ENCODE data around the gene WDR86. TPM values are rescaled to one million over a fixed set of nuclear protein-coding genes. Genes with fewer than 3 reads are reported as not detected.

WDR86 gene
- total and polyA plus RNA-seq, 2 of the 4 experiments (the other 2 are of a cell fraction), result not detected

- POLR2A ChIA-PET (ENCODE audit: unreplicated experiment), result no interaction called here
- no peak overlapping the region for H3K9ac ChIP-seq (ENCODE audit: low read depth, low read length)
- H3K4me2 ChIP-seq (ENCODE audit: low read depth, low read length), result no peak overlapping the region
Observed at GRCh38 chr7:151454932-151455530, 45.2 kb upstream of the WDR86 start.

More at GRCh38 chr7:151454932-151455530, 45.2 kb upstream of the WDR86 start:
- H3K4ac ChIP-seq (ENCODE audit: low read depth, low read length), result no peak overlapping the region
- intact Hi-C loops (cut with micrococcal nuclease) (no loop called here), dilution Hi-C loops (cut with HindIII; ENCODE audit: low sequenced_read_pairs, unreplicated experiment) (no loop called here), in situ Hi-C loops (cut with MboI; ENCODE audit: low sequenced_read_pairs) (loop anchor here (25.0 kb wide), 1 partner anchor 307 kb away; no protein-coding TSS in a partner anchor)
- WGBS, 2 experiments (ENCODE audit: extremely low coverage in 2 of 2, insufficient read length in 1 of 2), result 79% methylated on average over 10 of the region's 15 CpGs; no CpG with 5 or more reads in 1 of the 2 experiments
- no peak overlapping the region for H2BK15ac ChIP-seq (ENCODE audit: low read depth, low read length)
- no peak overlapping the region for H4K91ac ChIP-seq (ENCODE audit: insufficient read depth, low read depth, low read length)
- no peak overlapping the region for H2AK5ac ChIP-seq (ENCODE audit: low read depth, low read length)
- no peak overlapping the region for H3K4me3 ChIP-seq (ENCODE audit: insufficient read depth, low read depth, low read length)
- H2BK5ac ChIP-seq (ENCODE audit: low read depth, low read length, poor library complexity, severe bottlenecking), result no peak overlapping the region
- ATAC-seq (ENCODE audit: low read depth), result no peak
- peaks cover 4% of the 10 kb centered on the region; the same call in 1 of the 2 replicates for H3K9me1 ChIP-seq (ENCODE audit: insufficient read depth, low read length)
- no peak overlapping the region for H3K56ac ChIP-seq (ENCODE audit: extremely low read depth, insufficient read depth, low read length)
- no peak overlapping the region for H3K14ac ChIP-seq (replicated peaks; ENCODE audit: low read depth, low read length)
- no peak overlapping the region for H2AK9ac ChIP-seq (replicated peaks; ENCODE audit: low read depth, low read length, poor library complexity)
- no peak overlapping the region for H4K8ac ChIP-seq (ENCODE audit: low read depth in 2 of 2, low read length in 2 of 2)
- no TSS peak for BruUV-seq (replicated peaks)
- H3K9me3 ChIP-seq (ENCODE audit: control insufficient read depth, insufficient read depth, low read length), result no peaks in the 10 kb centered on the region
- CTCF ChIA-PET, result no interaction called here
- no peak for DNase-seq
- no peak overlapping the region for H2BK120ac ChIP-seq (ENCODE audit: low read depth, low read length)
- no peak overlapping the region for H2AFZ ChIP-seq (replicated peaks; ENCODE audit: low read length, poor library complexity)
- H3K36me3 ChIP-seq (ENCODE audit: control insufficient read depth, insufficient read depth, low read length), result no peaks in the 10 kb centered on the region
- H3K27me3 ChIP-seq (ENCODE audit: control insufficient read depth, insufficient read depth, low read length), result no peaks in the 10 kb centered on the region; the same call in 1 of the 2 replicates
- H3K23ac ChIP-seq (ENCODE audit: low read depth, low read length), result no peak overlapping the region
- no peaks in the 10 kb centered on the region for H4K20me1 ChIP-seq (ENCODE audit: insufficient read depth, low read length)
- H3K27ac ChIP-seq (ENCODE audit: insufficient read depth, low read length), result no peak overlapping the region
- H3K79me1 ChIP-seq (ENCODE audit: low read depth in 1 of 2, low read length in 2 of 2), result no peaks in the 10 kb centered on the region
- no peak overlapping the region for H4K5ac ChIP-seq (ENCODE audit: low read depth, low read length)
- H3K4me1 ChIP-seq (ENCODE audit: control insufficient read depth, insufficient read depth, low read length), result peaks cover 5% of the 10 kb centered on the region
- H3K18ac ChIP-seq (ENCODE audit: low read depth, low read length), result no peak overlapping the region
- H2BK20ac ChIP-seq (ENCODE audit: low read depth, low read length), result no peak overlapping the region
- TF ChIP-seq SMC3 (IDR thresholded peaks at IDR 0.05; ENCODE audit: low read depth, low read length), result no peak
- TF ChIP-seq CHD1 (IDR thresholded peaks at IDR 0.05; ENCODE audit: low read depth, low read length), result no peak
- TF ChIP-seq FOS (IDR thresholded peaks at IDR 0.05; ENCODE audit: low read depth, low read length), result no peak
- no peak for TF ChIP-seq ELK1 (IDR thresholded peaks at IDR 0.05; ENCODE audit: borderline replicate concordance, low read depth, low read length)
- no peak for TF ChIP-seq CEBPB (IDR thresholded peaks at IDR 0.05; ENCODE audit: low read depth, low read length)
- TF ChIP-seq RFX5 (IDR thresholded peaks at IDR 0.05; ENCODE audit: low read depth, low read length), result no peak
- TF ChIP-seq POLR2A (IDR thresholded peaks at IDR 0.05; ENCODE audit: low read depth, low read length), result no peak
- TF ChIP-seq, protein P1, sequence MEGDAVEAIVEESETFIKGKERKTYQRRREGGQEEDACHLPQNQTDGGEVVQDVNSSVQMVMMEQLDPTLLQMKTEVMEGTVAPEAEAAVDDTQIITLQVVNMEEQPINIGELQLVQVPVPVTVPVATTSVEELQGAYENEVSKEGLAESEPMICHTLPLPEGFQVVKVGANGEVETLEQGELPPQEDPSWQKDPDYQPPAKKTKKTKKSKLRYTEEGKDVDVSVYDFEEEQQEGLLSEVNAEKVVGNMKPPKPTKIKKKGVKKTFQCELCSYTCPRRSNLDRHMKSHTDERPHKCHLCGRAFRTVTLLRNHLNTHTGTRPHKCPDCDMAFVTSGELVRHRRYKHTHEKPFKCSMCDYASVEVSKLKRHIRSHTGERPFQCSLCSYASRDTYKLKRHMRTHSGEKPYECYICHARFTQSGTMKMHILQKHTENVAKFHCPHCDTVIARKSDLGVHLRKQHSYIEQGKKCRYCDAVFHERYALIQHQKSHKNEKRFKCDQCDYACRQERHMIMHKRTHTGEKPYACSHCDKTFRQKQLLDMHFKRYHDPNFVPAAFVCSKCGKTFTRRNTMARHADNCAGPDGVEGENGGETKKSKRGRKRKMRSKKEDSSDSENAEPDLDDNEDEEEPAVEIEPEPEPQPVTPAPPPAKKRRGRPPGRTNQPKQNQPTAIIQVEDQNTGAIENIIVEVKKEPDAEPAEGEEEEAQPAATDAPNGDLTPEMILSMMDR (conservative IDR thresholded peaks at IDR 0.05; ENCODE audit: low read depth, low read length), result no peak
- no peak for TF ChIP-seq MAZ (IDR thresholded peaks at IDR 0.05; ENCODE audit: borderline replicate concordance, low read depth, low read length)
- TF ChIP-seq BHLHE40 (IDR thresholded peaks at IDR 0.05; ENCODE audit: low read depth, low read length), result no peak
- TF ChIP-seq MAFK (IDR thresholded peaks at IDR 0.05; ENCODE audit: low read depth, low read length), result no peak
- TF ChIP-seq MXI1 (IDR thresholded peaks at IDR 0.05; ENCODE audit: borderline replicate concordance, low read depth, low read length), result no peak
- no peak for TF ChIP-seq NFE2L2 (IDR thresholded peaks at IDR 0.05; ENCODE audit: low read depth, low read length)
- no peak for TF ChIP-seq RAD21 (IDR thresholded peaks at IDR 0.05; ENCODE audit: low read length)
- no peak for TF ChIP-seq RCOR1 (IDR thresholded peaks at IDR 0.05; ENCODE audit: insufficient replicate concordance, low read length)
- TF ChIP-seq USF2 (IDR thresholded peaks at IDR 0.05; ENCODE audit: low read depth, low read length), result no peak
